ENCODE results near the gene CGGBP1.

CGGBP1 gene

GRCh38 chr3:88058581-88059379, at the start of gene CGGBP1, which contains the start of gene ZNF654:
CGGBP1 (minus strand) TSS chr3:88059005; CDS start chr3:88055976, 3,029 bp downstream.
ZNF654 (plus strand) TSS chr3:88059255; CDS start chr3:88059320, 65 bp downstream.
- TF ChIP-seq GATA1 (IDR thresholded peaks at IDR 0.05; ENCODE audit: low read depth, low read length) (no peak), POLR2A (IDR thresholded peaks at IDR 0.05; ENCODE audit: low read length) (peak; percentile 95)
- peak; percentile 98 to 99 for DNase-seq

- DNase-seq, result no peak
- TF ChIP-seq GATA1 (IDR thresholded peaks at IDR 0.05; ENCODE audit: low read depth, low read length) (no peak), POLR2A (IDR thresholded peaks at IDR 0.05; ENCODE audit: low read length) (no peak)
Measured at GRCh38 chr3:88105325-88105724, 46.5 kb upstream of the CGGBP1 start.

GRCh38 chr3:88101142-88101541, 42.3 kb upstream of the CGGBP1 start:
- TF ChIP-seq POLR2A (IDR thresholded peaks at IDR 0.05; ENCODE audit: low read length), result no peak
- DNase-seq, result no peak

GRCh38 chr3:88093266-88093665, 34.5 kb upstream of the CGGBP1 start:
- DNase-seq, result no peak
- no peak for TF ChIP-seq GATA1 (IDR thresholded peaks at IDR 0.05; ENCODE audit: low read depth, low read length)
- no peak for TF ChIP-seq POLR2A (IDR thresholded peaks at IDR 0.05; ENCODE audit: low read length)

- no peak for DNase-seq
- TF ChIP-seq POLR2A (IDR thresholded peaks at IDR 0.05; ENCODE audit: low read length), result no peak
- no peak for TF ChIP-seq GATA1 (IDR thresholded peaks at IDR 0.05; ENCODE audit: low read depth, low read length)
Measured at GRCh38 chr3:88092270-88092669, 33.5 kb upstream of the CGGBP1 start.

- no peak for TF ChIP-seq POLR2A (IDR thresholded peaks at IDR 0.05; ENCODE audit: low read length)
- no peak for TF ChIP-seq GATA1 (IDR thresholded peaks at IDR 0.05; ENCODE audit: low read depth, low read length)
- peak; percentile 19 to 62 for DNase-seq
Measured at GRCh38 chr3:88090681-88091080, 31.9 kb upstream of the CGGBP1 start.

GRCh38 chr3:88084097-88084501, 25.3 kb upstream of the CGGBP1 start:
- TF ChIP-seq GATA1 (IDR thresholded peaks at IDR 0.05; ENCODE audit: low read depth, low read length) (no peak), POLR2A (IDR thresholded peaks at IDR 0.05; ENCODE audit: low read length) (no peak)
- no peak for DNase-seq

GRCh38 chr3:88082854-88083253, 24.0 kb upstream of the CGGBP1 start:
- TF ChIP-seq POLR2A (IDR thresholded peaks at IDR 0.05; ENCODE audit: low read length), result no peak
- no peak for TF ChIP-seq GATA1 (IDR thresholded peaks at IDR 0.05; ENCODE audit: low read depth, low read length)
- DNase-seq, result no peak

- TF ChIP-seq POLR2A (IDR thresholded peaks at IDR 0.05; ENCODE audit: low read length) (no peak), GATA1 (IDR thresholded peaks at IDR 0.05; ENCODE audit: low read depth, low read length) (no peak)
- DNase-seq, result no peak
Measured at GRCh38 chr3:88078932-88079331, 20.1 kb upstream of the CGGBP1 start.

- DNase-seq, result peak; percentile 59 to 72
- TF ChIP-seq POLR2A (IDR thresholded peaks at IDR 0.05; ENCODE audit: low read length), result no peak
- no peak for TF ChIP-seq GATA1 (IDR thresholded peaks at IDR 0.05; ENCODE audit: low read depth, low read length)
Measured at GRCh38 chr3:88076712-88077111, 17.9 kb upstream of the CGGBP1 start.

- no peak for DNase-seq
- no peak for TF ChIP-seq POLR2A (IDR thresholded peaks at IDR 0.05; ENCODE audit: low read length)
- TF ChIP-seq GATA1 (IDR thresholded peaks at IDR 0.05; ENCODE audit: low read depth, low read length), result no peak
Measured at GRCh38 chr3:88075497-88075896, 16.7 kb upstream of the CGGBP1 start.

- DNase-seq, result peak in 1 of 2 experiments; percentile 9
- TF ChIP-seq GATA1 (IDR thresholded peaks at IDR 0.05; ENCODE audit: low read depth, low read length) (no peak), POLR2A (IDR thresholded peaks at IDR 0.05; ENCODE audit: low read length) (no peak)
Measured at GRCh38 chr3:88075072-88075471, 16.3 kb upstream of the CGGBP1 start.

- no peak for DNase-seq
- TF ChIP-seq POLR2A (IDR thresholded peaks at IDR 0.05; ENCODE audit: low read length) (no peak), GATA1 (IDR thresholded peaks at IDR 0.05; ENCODE audit: low read depth, low read length) (no peak)
Measured at GRCh38 chr3:88061746-88062145, 2.9 kb upstream of the CGGBP1 start.

GRCh38 chr3:88059380-88060170, 770 bp upstream of the CGGBP1 start:
- TF ChIP-seq GATA1 (IDR thresholded peaks at IDR 0.05; ENCODE audit: low read depth, low read length), result no peak
- peak; percentile 51 to 65 for DNase-seq

- TF ChIP-seq POLR2A (IDR thresholded peaks at IDR 0.05; ENCODE audit: low read length), result no peak
- TF ChIP-seq GATA1 (IDR thresholded peaks at IDR 0.05; ENCODE audit: low read depth, low read length), result no peak
- DNase-seq, result no peak
Measured at GRCh38 chr3:88058306-88058580, 562 bp downstream of the CGGBP1 start.

All from erythroblast (primary cell).